GM10266 (cell line): ENCODE results near the gene NELFCD.
"Not testable (repeated sequence)": the region's sequence is repeated elsewhere in the genome, so short reads cannot be mapped to it uniquely, and the experiment has no call there.

Experiments used
- DNase-seq: peaks from one replicate; pipeline ENCODE4 v3.0.0; 2012; ENCODE audit errors: extremely low spot score
- CTCF ChIP-seq: IDR thresholded peaks from 2 replicates; pipeline ENCODE4 v1.5.1; 2012; ENCODE audit warnings: mild to moderate bottlenecking, low read depth; ENCODE audit not compliant: control insufficient read depth, insufficient read depth; ENCODE audit errors: missing control alignments

Gene NELFCD

DNA sequence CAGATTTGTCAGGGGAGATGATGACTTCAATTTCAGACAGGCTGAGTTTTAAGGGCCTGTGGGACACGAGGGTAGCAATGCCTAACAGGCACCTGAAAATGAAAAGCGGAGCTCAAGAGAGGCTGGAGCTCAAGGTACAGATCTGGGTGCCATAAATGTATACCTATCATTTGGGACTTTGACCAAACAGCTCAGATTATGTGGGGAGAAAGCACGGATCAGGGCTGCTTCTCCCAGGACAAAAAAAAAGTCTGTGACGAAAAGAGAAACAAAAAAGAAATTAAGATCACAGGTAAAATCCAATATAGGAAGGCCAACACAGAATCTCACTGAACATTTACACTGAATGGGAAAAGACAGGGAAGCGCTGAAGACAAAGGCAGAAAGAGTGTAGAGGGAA is 59.6 kb downstream of the NELFCD start:
- TF ChIP-seq CTCF = no peak
- DNase-seq = no peak

GRCh38 chr20:59041487-59041886 is 60.4 kb downstream of the NELFCD start:
- DNase-seq = not testable (repeated sequence)

- no peak for TF ChIP-seq CTCF
- peak; percentile 43 for DNase-seq
Observed at GRCh38 chr20:59042151-59042795, 61.2 kb downstream of the NELFCD start, which contains the start of gene PRELID3B. PRELID3B (minus strand) TSS chr20:59042786; CDS start chr20:59042730, 56 bp downstream.

GRCh38 chr20:59042796-59043631 is 62.0 kb downstream of the NELFCD start:
- peak; percentile 99 for DNase-seq
- TF ChIP-seq CTCF = no peak

DNA sequence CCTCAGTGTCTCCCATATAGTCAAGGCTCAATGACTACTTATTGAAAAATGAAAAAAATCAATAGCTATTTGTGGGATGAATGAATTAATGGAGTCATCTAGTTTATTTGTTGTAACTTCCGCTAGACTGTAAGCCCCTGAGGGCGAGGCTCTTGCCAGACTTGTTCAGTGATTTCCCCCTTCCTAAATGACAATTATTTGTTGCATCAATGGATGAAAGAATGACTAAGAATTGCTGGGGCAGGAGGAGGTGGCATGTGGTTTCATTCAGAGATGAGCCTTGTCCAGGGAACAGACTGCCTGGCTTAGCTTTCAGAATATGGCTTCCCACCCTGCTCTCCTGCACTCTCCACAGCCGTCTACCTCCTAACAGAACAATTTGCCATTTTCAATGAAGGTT is 62.6 kb downstream of the NELFCD start:
- DNase-seq = no peak
- TF ChIP-seq CTCF = no peak

DNA sequence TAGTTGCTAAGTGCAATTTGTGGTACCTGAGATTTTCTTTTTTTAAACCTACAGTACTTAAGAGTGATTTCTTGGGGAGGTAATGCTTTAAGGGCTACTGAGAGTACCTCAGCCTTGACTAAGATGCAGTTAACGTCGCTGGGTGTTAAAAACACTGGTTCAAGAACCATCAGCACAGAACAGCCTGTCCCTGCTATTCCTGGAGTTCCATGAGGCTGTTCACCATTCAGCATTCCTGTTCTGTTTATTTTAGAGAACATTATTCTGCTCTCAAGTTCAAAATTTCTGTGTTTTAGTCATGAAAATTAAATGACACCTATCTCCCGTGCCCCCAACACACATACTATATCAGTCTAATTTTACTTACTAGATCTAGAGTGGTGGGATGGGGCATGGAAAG is 63.2 kb downstream of the NELFCD start:
- no peak for DNase-seq
- no peak for TF ChIP-seq CTCF
